ENCODE results near the gene IL1RL2.

GRCh38 chr2:102181376-102181775, 5.4 kb upstream of the IL1RL2 start:
- TF ChIP-seq CTCF (IDR thresholded peaks at IDR 0.05; ENCODE audit: low read length) (no peak), EZH2 (optimal IDR thresholded peaks at IDR 0.05; ENCODE audit: low read depth, low read length) (no peak)
